ENCODE measurements around the gene ZNF101. TPM values are rescaled to one million over a fixed set of nuclear protein-coding genes. Genes with fewer than 3 reads are reported as not detected.
"Not testable (repeated sequence)": the region's sequence is repeated elsewhere in the genome, so short reads cannot be mapped to it uniquely, and the experiment has no call there.

Gene ZNF101
- total RNA-seq, 3 donors from 2014 or later (not counting 1 experiment from before 2014, with no cell fraction given), result 35.7 to 58.7 (median 41.0) TPM

DNA sequence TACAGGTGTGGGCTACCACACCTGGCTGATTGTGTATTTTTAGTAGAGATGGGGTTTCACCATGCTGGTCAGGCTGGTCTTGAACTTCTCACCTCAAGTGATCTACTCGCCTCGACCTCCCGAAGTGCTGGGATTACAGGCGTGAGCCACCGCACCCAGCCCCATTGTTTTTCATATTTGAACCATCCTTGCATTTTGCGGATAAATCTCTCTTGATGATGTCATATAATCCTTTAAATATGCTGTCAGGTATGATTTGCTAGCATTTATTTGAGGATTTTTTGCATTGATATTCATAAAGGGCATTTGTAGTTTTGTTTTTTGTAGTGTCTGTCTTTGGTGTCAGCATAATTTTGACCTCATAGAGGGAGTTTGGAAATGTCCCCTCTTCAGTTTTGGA is 5.7 kb downstream of the ZNF101 start:
- peak overlapping the region in 1 of 2 donors; percentile 60 for H3K27ac Mint-ChIP-seq
- Histone ChIP-seq H3K4me3 (ENCODE audit: low read length) (no peak overlapping the region), H3K4me1 (ENCODE audit: control insufficient read depth, insufficient read depth, low read length) (peaks cover 29% of the 10 kb centered on the region), H3K36me3 (ENCODE audit: control insufficient read depth, insufficient read depth, low read length) (peaks cover 61% of the 10 kb centered on the region), H3K9me3 (ENCODE audit: control insufficient read depth, insufficient read depth, low read length) (peaks cover 48% of the 10 kb centered on the region), H3K27me3 (ENCODE audit: control insufficient read depth, insufficient read depth, low read length) (no peaks in the 10 kb centered on the region), H3K27ac (ENCODE audit: low read length) (no peak overlapping the region)
- 99% methylated on average over 6 of the region's 6 CpGs for WGBS (ENCODE audit: insufficient coverage)
- H3K27me3 Mint-ChIP-seq (ENCODE audit: low read depth in 2 of 2), result no peaks in the 10 kb centered on the region
- TF ChIP-seq, protein P1, sequence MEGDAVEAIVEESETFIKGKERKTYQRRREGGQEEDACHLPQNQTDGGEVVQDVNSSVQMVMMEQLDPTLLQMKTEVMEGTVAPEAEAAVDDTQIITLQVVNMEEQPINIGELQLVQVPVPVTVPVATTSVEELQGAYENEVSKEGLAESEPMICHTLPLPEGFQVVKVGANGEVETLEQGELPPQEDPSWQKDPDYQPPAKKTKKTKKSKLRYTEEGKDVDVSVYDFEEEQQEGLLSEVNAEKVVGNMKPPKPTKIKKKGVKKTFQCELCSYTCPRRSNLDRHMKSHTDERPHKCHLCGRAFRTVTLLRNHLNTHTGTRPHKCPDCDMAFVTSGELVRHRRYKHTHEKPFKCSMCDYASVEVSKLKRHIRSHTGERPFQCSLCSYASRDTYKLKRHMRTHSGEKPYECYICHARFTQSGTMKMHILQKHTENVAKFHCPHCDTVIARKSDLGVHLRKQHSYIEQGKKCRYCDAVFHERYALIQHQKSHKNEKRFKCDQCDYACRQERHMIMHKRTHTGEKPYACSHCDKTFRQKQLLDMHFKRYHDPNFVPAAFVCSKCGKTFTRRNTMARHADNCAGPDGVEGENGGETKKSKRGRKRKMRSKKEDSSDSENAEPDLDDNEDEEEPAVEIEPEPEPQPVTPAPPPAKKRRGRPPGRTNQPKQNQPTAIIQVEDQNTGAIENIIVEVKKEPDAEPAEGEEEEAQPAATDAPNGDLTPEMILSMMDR (IDR thresholded peaks at IDR 0.05), result no peak
- peaks cover 40% of the 10 kb centered on the region for H3K36me3 Mint-ChIP-seq
- DNase-seq, result no peak
- H3K4me3 Mint-ChIP-seq, result no peak overlapping the region
- no peaks in the 10 kb centered on the region for H3K9me3 Mint-ChIP-seq
- intact Hi-C loops (cut with micrococcal nuclease), result no loop called here
- peaks cover 31 to 41% of the 10 kb centered on the region in 2 donors for H3K4me1 Mint-ChIP-seq
- no peak for ATAC-seq

DNA sequence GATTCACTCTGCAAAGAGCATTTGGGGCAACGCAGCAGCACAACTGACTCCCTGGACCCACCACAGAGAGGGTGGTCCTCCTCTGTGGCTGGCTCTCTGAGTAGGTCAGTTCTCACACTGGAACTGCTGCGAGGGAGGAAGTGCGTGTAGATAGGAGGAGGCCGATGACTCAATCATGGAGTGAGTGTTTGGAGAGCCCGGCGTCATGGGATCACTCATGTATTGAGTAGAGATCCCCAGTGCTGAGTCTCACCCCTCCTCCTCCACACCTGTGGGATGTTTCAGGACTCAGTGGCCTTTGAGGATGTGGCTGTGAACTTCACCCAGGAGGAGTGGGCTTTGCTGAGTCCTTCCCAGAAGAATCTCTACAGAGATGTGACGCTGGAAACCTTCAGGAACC is 8.9 kb downstream of the ZNF101 start:
- intact Hi-C loops (cut with micrococcal nuclease), result no loop called here
- H3K27me3 Mint-ChIP-seq (ENCODE audit: low read depth in 2 of 2), result no peaks in the 10 kb centered on the region
- peaks cover 75% of the 10 kb centered on the region for H3K36me3 ChIP-seq (ENCODE audit: control insufficient read depth, insufficient read depth, low read length)
- peaks cover 4% of the 10 kb centered on the region for H3K4me1 ChIP-seq (ENCODE audit: control insufficient read depth, insufficient read depth, low read length)
- H3K36me3 Mint-ChIP-seq, result peaks cover 48% of the 10 kb centered on the region
- H3K9me3 ChIP-seq (ENCODE audit: control insufficient read depth, insufficient read depth, low read length), result peaks cover 68% of the 10 kb centered on the region
- H3K27ac Mint-ChIP-seq, result peak overlapping the region; percentile 58 to 60
- DNase-seq, result no peak
- TF ChIP-seq, protein P1 (IDR thresholded peaks at IDR 0.05), result no peak
- no peak for ATAC-seq
- H3K27me3 ChIP-seq (ENCODE audit: control insufficient read depth, insufficient read depth, low read length), result no peaks in the 10 kb centered on the region
- WGBS (ENCODE audit: insufficient coverage), result 100% methylated on average over 5 of the region's 7 CpGs
- no peak overlapping the region for H3K4me3 Mint-ChIP-seq
- H3K9me3 Mint-ChIP-seq, result no peaks in the 10 kb centered on the region
- H3K4me3 ChIP-seq (ENCODE audit: low read length), result no peak overlapping the region
- H3K4me1 Mint-ChIP-seq, result peaks cover 23 to 24% of the 10 kb centered on the region in 2 donors
- no peak overlapping the region for H3K27ac ChIP-seq (ENCODE audit: low read length)

- H3K27ac ChIP-seq (ENCODE audit: low read length), result no peak overlapping the region
- peaks cover 27 to 29% of the 10 kb centered on the region in 2 donors for H3K4me1 Mint-ChIP-seq
- DNase-seq (no peak), ATAC-seq (no peak)
- H3K9me3 Mint-ChIP-seq, result peaks cover 2 to 4% of the 10 kb centered on the region in 2 donors
- WGBS (ENCODE audit: insufficient coverage), result 97% methylated on average over 19 of the region's 20 CpGs
- intact Hi-C loops (cut with micrococcal nuclease), result no loop called here
- H3K27ac Mint-ChIP-seq, result no peak overlapping the region
- no peaks in the 10 kb centered on the region for H3K27me3 Mint-ChIP-seq (ENCODE audit: low read depth in 2 of 2)
- no peak overlapping the region for H3K4me3 Mint-ChIP-seq
- H3K4me3 ChIP-seq (ENCODE audit: low read length), result no peak overlapping the region
- TF ChIP-seq, protein P1 (IDR thresholded peaks at IDR 0.05), result no peak
- H3K4me1 ChIP-seq (ENCODE audit: control insufficient read depth, insufficient read depth, low read length), result peaks cover 3% of the 10 kb centered on the region
- peaks cover 72% of the 10 kb centered on the region for H3K9me3 ChIP-seq (ENCODE audit: control insufficient read depth, insufficient read depth, low read length)
- H3K27me3 ChIP-seq (ENCODE audit: control insufficient read depth, insufficient read depth, low read length), result no peaks in the 10 kb centered on the region
- H3K36me3 ChIP-seq (ENCODE audit: control insufficient read depth, insufficient read depth, low read length), result peaks cover 62% of the 10 kb centered on the region
- H3K36me3 Mint-ChIP-seq, result peaks cover 44% of the 10 kb centered on the region
These were observed 10.8 kb downstream of the ZNF101 start for GRCh38 chr19:19679176-19680073.

DNA sequence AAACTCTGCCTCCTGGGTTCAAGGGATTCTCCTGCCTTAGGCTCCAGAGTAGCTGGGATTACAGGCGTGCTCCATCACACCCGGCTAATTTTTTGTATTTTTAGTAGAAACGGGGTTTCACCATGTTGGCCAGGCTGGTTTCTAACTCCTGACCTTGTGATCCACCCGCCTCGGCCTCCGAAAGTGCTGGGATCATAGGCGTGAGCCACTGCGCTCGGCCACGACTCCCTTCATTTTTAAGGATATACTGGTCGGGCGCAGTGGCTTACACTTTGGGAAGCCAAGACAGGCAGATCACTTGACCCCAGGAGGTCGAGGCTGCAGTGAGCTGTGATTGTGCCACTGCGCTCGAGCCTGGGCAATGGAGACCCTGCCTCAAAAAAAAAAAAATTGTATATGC is 17.5 kb downstream of the ZNF101 start:
- H3K36me3 Mint-ChIP-seq; H3K27ac ChIP-seq (ENCODE audit: low read length); H3K27me3 Mint-ChIP-seq (ENCODE audit: low read depth in 2 of 2); H3K36me3 ChIP-seq (ENCODE audit: control insufficient read depth, insufficient read depth, low read length); DNase-seq; H3K4me3 Mint-ChIP-seq; H3K4me1 ChIP-seq (ENCODE audit: control insufficient read depth, insufficient read depth, low read length); H3K27ac Mint-ChIP-seq; intact Hi-C loops (cut with micrococcal nuclease); H3K27me3 ChIP-seq (ENCODE audit: control insufficient read depth, insufficient read depth, low read length); H3K4me3 ChIP-seq (ENCODE audit: low read length); ATAC-seq; H3K4me1 Mint-ChIP-seq: not testable (repeated sequence)
- 98% methylated on average over 15 of the region's 15 CpGs for WGBS (ENCODE audit: insufficient coverage)
- peaks cover 34% of the 10 kb centered on the region for H3K9me3 ChIP-seq (ENCODE audit: control insufficient read depth, insufficient read depth, low read length)
- peaks cover 8 to 11% of the 10 kb centered on the region in 2 donors for H3K9me3 Mint-ChIP-seq
